Stimulated activated CD4-positive, alpha-beta T cell treated with anti-CD3 and anti-CD28 coated beads, TNF-alpha, amount 100 ng/mL, for 4 hours (primary cell): ENCODE measurements around the gene COX6A1.
"Not testable (repeated sequence)": the region's sequence is repeated elsewhere in the genome, so short reads cannot be mapped to it uniquely, and the experiment has no call there.

Source experiments
- DNase-seq, 3 experiments: peaks; one replicate each; pipeline ENCODE4 v3.0.0-alpha.2; 2020; ENCODE audit warnings: low read depth in 3 of 3

COX6A1 gene

GRCh38 chr12:120428597-120429229 is 9.2 kb upstream of the COX6A1 start:
- DNase-seq, result no peak

GRCh38 chr12:120429368-120429767 is 8.5 kb upstream of the COX6A1 start:
- DNase-seq, result no peak

- no peak for DNase-seq
Measured at GRCh38 chr12:120432772-120433525, 5.0 kb upstream of the COX6A1 start.

- no peak for DNase-seq
Measured at GRCh38 chr12:120438495-120439198, 734 bp downstream of the COX6A1 start.

GRCh38 chr12:120439646-120440247 is 1.8 kb downstream of the COX6A1 start:
- peak; percentile 31 to 57 (median 55) for DNase-seq

- no peak for DNase-seq
Measured at GRCh38 chr12:120444676-120445075, 6.8 kb downstream of the COX6A1 start.

GRCh38 chr12:120445911-120446843 is 8.3 kb downstream of the COX6A1 start, which contains the start of the genes GATC and TRIAP1:
TSS of gene GATC (plus strand) at chr12:120446444. CDS start at chr12:120446481, 37 bp downstream.
TSS of gene TRIAP1 (minus strand) at chr12:120446384. CDS start at chr12:120446372, 12 bp downstream.
- DNase-seq, result peak; percentile 73 to 86 (median 76)

- not testable (repeated sequence) for DNase-seq
Measured at GRCh38 chr12:120446844-120447178, 8.9 kb downstream of the COX6A1 start.

- no peak for DNase-seq
Measured at GRCh38 chr12:120447992-120448391, 10.1 kb downstream of the COX6A1 start.

- not testable (repeated sequence) for DNase-seq
Measured at GRCh38 chr12:120452524-120452923, 14.6 kb downstream of the COX6A1 start.

- no peak for DNase-seq
Measured at GRCh38 chr12:120453060-120453750, 15.3 kb downstream of the COX6A1 start.

- DNase-seq, result no peak
Measured at GRCh38 chr12:120453977-120454376, 16.1 kb downstream of the COX6A1 start.

GRCh38 chr12:120455302-120455701 is 17.4 kb downstream of the COX6A1 start:
- DNase-seq, result no peak

- DNase-seq, result no peak
Measured at GRCh38 chr12:120457133-120457532, 19.2 kb downstream of the COX6A1 start.

GRCh38 chr12:120460157-120460556 is 22.2 kb downstream of the COX6A1 start:
- no peak for DNase-seq

GRCh38 chr12:120462099-120462640 is 24.3 kb downstream of the COX6A1 start:
- no peak for DNase-seq

- no peak for DNase-seq
Measured at GRCh38 chr12:120463712-120464111, 25.8 kb downstream of the COX6A1 start.

- DNase-seq, result no peak
Measured at GRCh38 chr12:120465756-120466155, 27.8 kb downstream of the COX6A1 start.

GRCh38 chr12:120466560-120467315 is 28.8 kb downstream of the COX6A1 start:
- peak in 1 of 3 experiments; percentile 15 for DNase-seq
